Stomach (tissue), 4 donors: Measurements from ENCODE around the gene ZNF185.

ENCODE experiments used
- POLR2A ChIP-seq, 4 donors: fragments of 450-650 bp; IDR thresholded peaks; one replicate each; pipeline ENCODE4 v1.6.1; 2016; ENCODE audit warnings: antibody characterized with exemption in 4 of 4, control low read depth in 2 of 4, mild to moderate bottlenecking in 1 of 4, moderate library complexity in 1 of 4
- TF ChIP-seq, protein P1 (sequence below), 7 experiments: fragments of 450-650 bp in 4 of 7; fragments of 200-600 bp in 3 of 7; sonication (generic) in 3 of 7; IDR thresholded peaks; one replicate each; pipeline ENCODE4 v1.5.1; 2016 to 2019; ENCODE audit warnings: antibody characterized with exemption in 7 of 7, control low read depth in 2 of 7, mild to moderate bottlenecking in 1 of 7

DNA sequence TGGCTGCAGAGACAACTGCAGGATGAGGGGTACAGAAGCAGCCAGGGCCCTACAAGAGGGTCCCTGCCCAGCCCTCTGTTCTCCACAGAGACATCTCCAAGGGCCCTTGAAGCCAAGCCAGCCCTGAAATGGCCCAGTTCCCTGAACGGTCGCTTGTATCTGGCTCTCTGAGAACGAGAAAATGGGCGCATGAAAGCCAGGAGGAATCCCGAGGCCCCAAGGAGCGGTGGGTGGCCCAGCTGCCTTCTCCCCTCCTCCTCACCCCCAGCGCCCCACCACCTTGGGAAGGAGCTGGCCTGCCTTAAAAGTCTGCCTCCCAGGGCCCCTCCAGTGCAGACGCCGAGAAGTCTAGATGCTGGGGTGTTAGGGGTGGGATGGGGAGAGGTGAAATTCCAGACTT, 5.7 kb downstream of the ZNF185 start:
- no peak for TF ChIP-seq POLR2A (IDR thresholded peaks at IDR 0.05)
- TF ChIP-seq, protein P1, sequence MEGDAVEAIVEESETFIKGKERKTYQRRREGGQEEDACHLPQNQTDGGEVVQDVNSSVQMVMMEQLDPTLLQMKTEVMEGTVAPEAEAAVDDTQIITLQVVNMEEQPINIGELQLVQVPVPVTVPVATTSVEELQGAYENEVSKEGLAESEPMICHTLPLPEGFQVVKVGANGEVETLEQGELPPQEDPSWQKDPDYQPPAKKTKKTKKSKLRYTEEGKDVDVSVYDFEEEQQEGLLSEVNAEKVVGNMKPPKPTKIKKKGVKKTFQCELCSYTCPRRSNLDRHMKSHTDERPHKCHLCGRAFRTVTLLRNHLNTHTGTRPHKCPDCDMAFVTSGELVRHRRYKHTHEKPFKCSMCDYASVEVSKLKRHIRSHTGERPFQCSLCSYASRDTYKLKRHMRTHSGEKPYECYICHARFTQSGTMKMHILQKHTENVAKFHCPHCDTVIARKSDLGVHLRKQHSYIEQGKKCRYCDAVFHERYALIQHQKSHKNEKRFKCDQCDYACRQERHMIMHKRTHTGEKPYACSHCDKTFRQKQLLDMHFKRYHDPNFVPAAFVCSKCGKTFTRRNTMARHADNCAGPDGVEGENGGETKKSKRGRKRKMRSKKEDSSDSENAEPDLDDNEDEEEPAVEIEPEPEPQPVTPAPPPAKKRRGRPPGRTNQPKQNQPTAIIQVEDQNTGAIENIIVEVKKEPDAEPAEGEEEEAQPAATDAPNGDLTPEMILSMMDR (IDR thresholded peaks at IDR 0.05), result no peak
